PFSK-1 (cell line): ENCODE measurements around the gene ZNF302.

Source experiments
- POLR2AphosphoS5 ChIP-seq: IDR thresholded peaks from 2 replicates; pipeline ENCODE4 v1.6.1; 2012; ENCODE audit warnings: low read depth, mild to moderate bottlenecking, control low read depth, low read length, moderate library complexity
- REST ChIP-seq, 2 experiments: IDR thresholded peaks; 2 replicates each; pipeline versions ENCODE4 v1.6.1 to v1.8.0; 2011 to 2012; ENCODE audit warnings: low read depth in 2 of 2, low read length in 2 of 2, control low read depth in 1 of 2, inconsistent platforms in 1 of 2, mild to moderate bottlenecking in 1 of 2, moderate library complexity in 1 of 2; ENCODE audit not compliant: insufficient read depth in 1 of 2
- SIN3A ChIP-seq: IDR thresholded peaks from 2 replicates; pipeline ENCODE4 v1.6.1; 2012; ENCODE audit warnings: mild to moderate bottlenecking, low read length, moderate library complexity, borderline replicate concordance; ENCODE audit not compliant: insufficient read depth

- no peak for TF ChIP-seq REST (IDR thresholded peaks at IDR 0.05; ENCODE audit: insufficient read depth in 1 of 2, low read depth in 2 of 2, low read length in 2 of 2)
- peak; percentile 88 for TF ChIP-seq POLR2AphosphoS5
- no peak for TF ChIP-seq SIN3A
Measured at GRCh38 chr19:34677386-34678084, at the start of gene ZNF302.
